ENCODE data around the gene WDR26.
"Not testable (repeated sequence)": the region's sequence is repeated elsewhere in the genome, so short reads cannot be mapped to it uniquely, and the experiment has no call there.

WDR26 gene

DNA sequence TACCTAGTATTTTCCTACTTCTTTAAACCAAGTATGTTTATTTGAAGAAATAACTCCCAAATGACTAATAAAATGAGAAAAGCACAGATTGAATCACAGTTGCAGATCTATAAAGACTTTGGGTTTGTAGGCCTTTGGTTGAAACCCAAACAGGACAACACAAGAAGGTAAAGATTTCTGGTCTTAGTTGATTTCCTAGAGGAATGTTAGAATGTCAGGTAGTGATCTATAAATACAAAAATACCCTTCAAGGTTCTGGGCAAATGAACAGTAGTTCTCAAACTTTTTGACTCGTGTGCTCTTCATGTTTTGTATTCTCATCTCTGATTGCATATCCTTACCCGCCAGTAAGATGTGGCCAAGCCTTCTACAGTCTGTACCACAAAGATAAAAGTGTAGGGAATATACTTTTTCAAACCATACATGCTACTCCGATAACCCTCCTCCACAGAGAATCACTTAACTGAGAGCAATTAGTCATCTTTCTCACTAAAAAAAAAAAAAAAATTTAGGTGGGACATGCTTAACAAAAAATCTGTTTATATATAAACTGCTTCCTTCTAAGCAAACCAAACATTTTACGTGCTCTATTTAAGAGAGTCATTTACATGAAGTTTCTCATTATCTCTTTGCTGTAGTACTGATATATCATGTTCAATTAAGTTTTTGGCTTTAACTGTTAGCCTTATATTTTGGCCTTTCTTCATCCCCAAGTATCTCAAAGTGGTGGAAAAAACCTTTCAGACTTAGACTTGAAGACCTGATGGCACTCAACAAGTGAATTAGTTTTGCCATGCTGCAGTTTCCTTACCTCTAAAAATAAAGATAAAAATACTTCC lies 42.0 kb downstream of the WDR26 start:
- DNase-seq = no peak

DNA sequence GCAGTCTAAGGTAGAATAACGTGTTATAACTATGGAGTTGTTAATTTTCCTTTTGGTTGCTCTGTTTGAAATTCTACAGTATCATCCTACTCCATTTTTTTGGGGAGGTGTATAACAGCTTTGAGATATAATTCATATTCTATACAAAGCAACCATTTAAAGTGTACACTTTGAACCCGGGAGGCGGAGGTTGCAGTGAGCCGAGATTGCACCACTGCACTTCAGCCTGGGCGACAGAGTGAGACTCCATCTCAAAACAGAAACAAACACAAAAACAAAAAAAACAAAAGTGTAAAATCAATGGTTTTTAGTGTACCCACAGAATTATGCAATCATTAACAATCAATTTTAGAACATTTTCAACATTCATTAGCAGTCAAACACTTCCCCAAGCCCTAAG lies 44.1 kb downstream of the WDR26 start:
- DNase-seq = no peak

DNA sequence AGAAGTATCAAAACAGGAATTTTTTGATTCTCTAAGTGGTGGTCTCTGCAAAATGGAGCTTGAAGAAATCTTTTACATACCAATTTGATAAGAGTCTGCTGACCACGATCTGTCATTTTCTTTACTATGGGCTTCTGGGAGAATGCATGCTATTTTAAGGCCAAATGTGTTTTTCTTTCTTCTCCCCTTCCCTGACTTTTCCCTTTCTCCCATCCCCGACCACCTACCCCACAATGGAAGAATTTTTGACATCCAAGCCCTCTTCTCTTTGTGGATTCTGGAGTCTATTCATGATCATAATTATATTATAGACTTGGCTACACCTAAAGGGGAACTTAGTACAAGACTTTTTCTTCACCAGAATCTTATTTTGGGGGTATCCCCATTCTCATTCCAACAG lies 46.7 kb downstream of the WDR26 start:
- DNase-seq = no peak

- DNase-seq = no peak
Observed at GRCh38 chr1:224387302-224387912, 47.2 kb downstream of the WDR26 start.

DNA sequence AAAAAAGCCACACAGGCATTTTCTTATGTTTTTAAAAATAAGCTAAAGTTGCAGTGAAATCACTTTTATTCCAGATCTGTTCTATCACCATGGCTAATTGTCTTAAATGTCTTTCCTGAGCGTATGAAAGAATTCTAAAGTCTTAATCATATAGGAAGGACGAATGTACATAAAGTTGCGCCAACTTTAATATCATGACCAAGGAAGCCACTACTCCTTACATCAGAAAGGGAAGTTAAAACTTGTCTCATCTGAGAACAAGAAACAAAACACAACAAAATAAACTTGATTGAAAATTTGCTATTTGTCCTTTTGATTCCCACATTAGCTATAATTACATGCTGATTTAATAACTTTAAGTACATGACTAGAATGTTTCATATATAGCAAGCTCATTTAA lies 51.4 kb downstream of the WDR26 start:
- DNase-seq = no peak

DNA sequence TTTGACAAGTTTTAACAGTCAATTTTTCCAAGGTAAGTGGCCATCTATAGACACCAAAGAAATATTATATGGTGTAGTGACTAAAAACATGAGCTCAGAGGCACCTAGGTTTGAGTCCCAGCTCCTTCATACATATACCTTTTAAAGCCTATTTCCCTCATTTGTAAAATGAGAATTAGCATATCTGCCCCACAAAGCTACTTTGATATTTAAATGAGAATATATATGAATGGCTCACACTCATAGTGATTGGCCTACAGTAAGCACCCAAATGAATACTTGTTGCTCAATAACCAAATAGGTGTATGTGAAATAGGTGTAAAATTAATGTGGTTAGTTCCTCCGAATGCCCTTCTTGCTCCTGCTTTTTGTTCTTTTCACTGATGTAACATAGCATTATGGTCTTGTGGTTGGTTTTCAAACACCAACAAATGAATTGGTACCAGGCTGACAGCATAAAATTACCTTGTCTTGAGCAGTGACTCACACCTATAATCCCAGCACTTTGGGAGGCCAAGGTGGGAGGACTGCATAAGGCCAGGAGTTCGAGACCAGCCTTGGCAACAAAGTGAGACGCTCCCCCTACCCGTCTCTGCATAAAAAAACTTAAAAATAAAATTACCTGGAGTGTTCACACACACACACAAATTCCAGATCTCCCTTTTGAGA lies 52.6 kb downstream of the WDR26 start:
- DNase-seq = no peak

- no peak for DNase-seq
Observed at GRCh38 chr1:224380003-224380402, 54.6 kb downstream of the WDR26 start.

DNA sequence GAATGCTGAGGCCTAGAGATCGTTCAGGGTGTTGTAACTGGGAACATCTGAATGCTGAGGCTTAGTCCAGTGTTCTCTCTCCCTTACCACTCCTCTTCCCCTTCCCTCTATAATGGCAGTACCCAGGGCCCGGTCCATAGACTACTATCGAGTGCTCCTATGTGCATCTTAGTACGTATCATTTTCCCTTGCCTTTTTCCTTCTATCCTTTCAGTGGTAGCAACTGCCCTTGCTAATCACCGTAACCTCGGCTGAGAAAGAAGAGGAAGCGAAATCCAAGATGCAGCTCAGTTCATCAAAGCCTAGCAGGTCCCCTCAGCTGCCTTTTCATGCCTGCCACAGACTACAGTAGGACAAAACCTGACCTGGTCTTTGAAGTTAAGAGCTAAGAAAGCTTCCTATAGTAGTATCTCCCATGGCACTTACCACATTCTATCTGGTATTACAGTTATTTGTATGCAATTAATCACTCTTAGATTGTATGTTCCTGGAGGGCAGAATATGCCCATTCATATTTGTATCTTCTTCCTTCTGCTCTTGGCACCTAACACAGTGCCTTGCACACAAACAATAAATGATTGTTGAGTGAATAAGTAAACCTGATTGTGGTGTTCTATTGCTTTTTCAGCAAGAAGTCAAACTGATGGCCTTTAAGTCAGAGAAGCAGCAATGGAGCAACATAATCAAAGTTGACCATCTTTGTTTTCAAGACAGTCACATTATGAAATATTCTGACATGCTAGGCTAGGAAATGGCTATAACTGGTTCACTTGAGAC lies 55.6 kb downstream of the WDR26 start:
- DNase-seq = no peak

GRCh38 chr1:224377676-224378006 lies 57.0 kb downstream of the WDR26 start:
- no peak for DNase-seq

DNA sequence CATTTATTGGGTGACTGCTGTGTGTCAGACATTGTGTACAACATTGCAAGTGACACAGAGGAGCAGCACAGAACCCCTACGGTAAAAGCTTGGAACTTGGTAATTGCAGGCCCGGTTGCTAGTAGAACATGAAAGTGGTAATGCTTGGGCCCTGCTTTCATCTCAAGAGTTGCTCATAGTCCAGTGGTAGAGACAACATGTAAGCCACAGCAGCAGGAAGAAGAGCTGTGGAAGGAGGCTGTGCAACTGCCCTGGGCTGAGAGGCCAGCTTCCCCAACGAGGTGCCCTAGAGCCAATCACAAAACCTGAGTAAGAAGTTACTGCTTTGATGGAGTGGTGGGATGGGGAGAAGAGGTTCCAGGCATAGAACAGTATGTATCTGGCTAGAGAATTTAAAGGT lies 59.5 kb downstream of the WDR26 start:
- no peak for DNase-seq

- no peak for DNase-seq
Observed at GRCh38 chr1:224373008-224373590, 61.5 kb downstream of the WDR26 start.

GRCh38 chr1:224368409-224368808 lies 66.2 kb downstream of the WDR26 start:
- no peak for DNase-seq

GRCh38 chr1:224359207-224359606 lies 75.4 kb downstream of the WDR26 start:
- no peak for DNase-seq

DNA sequence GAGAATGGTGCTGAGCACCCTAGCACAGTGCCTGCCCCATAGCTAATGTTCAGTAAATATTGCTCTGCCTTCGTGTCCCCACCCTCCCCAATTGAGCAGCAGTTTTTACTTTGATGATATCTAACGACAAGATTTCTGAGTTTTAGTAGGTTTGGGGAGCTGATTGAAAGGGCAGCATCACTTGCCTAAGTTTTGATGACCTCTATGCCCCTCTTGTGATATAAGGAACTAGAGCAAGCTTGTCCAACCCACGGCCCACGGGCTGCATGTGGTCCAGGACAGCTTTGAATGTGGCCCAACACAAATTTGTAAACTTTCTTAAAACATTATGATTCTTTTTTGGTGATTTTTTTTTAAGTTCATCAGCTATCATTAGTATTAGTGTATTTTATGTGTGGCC lies 76.4 kb downstream of the WDR26 start:
- DNase-seq = no peak

DNA sequence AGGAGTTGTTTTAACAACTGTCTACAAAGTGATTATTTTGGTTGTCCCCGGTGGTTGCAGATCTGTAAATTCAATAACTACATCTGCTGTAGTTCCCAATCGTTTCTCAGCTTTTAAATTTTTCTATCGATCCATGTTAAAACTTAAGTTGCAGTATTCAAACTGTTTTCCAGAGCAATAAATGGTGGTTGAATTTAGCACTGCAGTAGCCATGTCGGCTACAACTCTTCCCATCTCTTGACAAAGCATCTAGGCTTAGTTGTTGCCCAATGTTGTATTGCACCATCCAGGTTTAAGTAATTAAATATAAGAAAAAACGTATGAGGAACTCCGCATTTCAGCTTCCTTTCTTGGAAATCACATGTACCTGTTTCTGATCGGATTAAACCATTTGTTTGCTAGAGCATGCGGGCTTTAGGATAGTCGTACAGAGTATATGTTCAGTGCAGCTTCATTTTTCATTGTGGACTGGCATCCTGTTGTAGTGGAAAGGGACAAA lies 76.9 kb downstream of the WDR26 start:
- no peak for DNase-seq

DNA sequence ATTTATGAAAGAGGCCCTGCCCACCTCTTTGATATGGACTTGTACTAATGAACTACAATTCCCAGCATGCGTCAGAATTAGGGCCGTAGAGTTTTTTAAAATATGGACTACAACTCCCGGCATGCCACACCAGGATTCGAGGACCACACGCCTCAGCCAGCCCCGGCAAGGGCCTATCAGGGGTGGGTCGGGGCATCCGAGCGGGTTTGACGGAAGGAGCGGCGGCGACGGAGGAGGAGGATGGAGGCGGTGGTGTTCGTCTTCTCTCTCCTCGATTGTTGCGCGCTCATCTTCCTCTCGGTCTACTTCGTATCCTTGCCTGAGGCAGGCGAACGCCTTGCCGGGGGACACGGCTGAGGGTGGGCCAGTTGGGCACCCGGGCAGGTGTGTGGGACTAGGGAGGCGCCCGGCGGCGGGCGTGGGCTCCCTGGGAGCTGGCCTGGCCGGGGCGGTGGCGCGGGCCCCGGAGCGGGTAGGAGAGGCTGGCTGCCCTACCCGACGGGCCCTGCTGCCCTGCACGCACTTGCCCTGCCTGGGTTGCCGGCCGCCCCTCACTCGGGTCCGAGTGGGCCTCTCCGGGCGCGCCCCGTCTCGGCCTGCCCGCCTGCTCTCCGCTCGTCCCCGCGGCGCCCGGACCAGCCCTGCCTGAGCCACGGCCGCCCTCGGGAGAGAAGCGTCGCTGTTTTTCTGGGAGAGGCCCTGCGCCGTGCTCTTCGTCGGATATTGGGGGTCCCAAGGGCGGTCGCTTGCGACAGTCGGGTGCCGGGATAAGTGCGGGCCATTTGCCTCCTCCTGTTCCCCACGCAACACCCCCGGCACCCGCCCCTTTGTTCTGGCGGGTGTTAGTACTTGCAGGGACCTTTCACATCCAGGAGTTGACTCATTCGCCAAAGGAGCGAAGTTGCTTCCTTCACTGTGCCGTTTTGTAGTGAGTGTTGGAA lies 77.6 kb downstream of the WDR26 start, which contains the start of gene CNIH4:
CNIH4 (plus strand) TSS at position 195 of the 941 bp plus-strand sequence; CDS start at position 241, 46 bp downstream.
- peak; percentile 74 to 82 for DNase-seq

GRCh38 chr1:224353975-224354925 lies 80.3 kb downstream of the WDR26 start:
- DNase-seq = no peak

DNA sequence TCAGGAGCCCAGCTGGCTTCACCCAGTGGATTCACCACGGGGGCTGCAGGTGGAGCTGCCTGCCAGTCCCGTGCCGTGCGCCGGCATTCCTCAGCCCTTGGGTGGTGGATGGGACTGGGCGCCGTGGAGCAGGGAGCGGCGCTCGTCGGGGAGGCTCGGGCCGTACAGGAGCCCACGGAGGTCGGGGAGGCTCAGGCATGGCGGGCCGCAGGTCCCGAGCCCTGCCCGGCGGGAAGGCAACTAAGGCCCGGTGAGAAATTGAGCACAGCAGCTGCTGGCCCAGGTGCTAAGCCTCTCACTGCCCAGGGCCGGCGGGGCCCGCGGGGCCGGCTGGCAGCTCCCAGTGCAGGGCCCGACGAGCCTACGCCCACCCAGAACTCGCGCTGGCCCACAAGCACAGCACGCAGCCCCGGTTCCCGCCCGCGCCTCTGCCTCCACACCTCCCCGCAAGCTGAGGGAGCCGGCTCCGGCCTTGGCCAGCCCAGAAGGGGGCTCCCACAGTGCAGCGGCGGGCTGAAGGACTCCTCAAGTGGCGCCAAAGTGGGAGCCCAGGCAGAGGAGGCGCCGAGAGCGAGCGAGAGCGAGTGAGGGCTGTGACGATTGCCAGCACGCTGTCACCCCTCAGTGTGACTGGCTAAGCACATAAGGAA lies 82.0 kb downstream of the WDR26 start:
- not testable (repeated sequence) for DNase-seq

DNA sequence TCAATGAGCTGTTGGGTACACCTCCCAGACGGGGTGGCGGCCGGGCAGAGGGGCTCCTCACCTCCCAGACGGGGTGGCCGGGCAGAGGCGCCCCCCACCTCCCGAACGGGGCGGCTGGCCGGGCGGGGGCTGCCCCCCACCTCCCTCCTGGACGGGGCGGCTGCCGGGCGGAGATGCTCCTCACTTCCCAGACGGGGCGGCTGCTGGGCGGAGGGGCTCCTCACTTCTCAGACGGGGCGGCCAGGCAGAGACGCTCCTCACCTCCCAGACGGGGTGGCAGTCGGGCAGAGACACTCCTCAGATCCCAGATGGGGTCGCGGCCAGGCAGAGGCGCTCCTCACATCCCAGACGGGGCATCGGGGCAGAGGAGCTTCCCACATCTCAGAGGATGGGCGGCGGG lies 84.9 kb downstream of the WDR26 start:
- not testable (repeated sequence) for DNase-seq

- DNase-seq = no peak
Observed at GRCh38 chr1:224348137-224348536, 86.5 kb downstream of the WDR26 start.
